ENCODE data around the gene HLA-DQA1. TPM values are rescaled to one million over a fixed set of nuclear protein-coding genes. Genes with fewer than 3 reads are reported as not detected.

The HLA-DQA1 gene
- total and polyA plus RNA-seq, 4 donors: 2.1 to 19.9 (median 9.3) TPM

GRCh38 chr6:32597024-32597423 lies 40.2 kb upstream of the HLA-DQA1 start:
- Histone ChIP-seq H3K4me1 (ENCODE audit: control insufficient read depth in 4 of 4, insufficient read depth in 4 of 4, low read length in 3 of 4) (no peaks in the 10 kb centered on the region), H3K4me3 (ENCODE audit: low read depth in 1 of 3, low read length in 3 of 3) (no peak overlapping the region), H3K27ac (ENCODE audit: low read depth in 1 of 2, low read length in 2 of 2) (no peak overlapping the region), H3K9me3 (ENCODE audit: control insufficient read depth in 4 of 4, low read length in 3 of 4) (no peaks in the 10 kb centered on the region), H3K36me3 (ENCODE audit: control insufficient read depth in 4 of 4, insufficient read depth in 3 of 4, low read depth in 1 of 4, low read length in 3 of 4) (no peaks in the 10 kb centered on the region), H3K27me3 (ENCODE audit: control insufficient read depth in 4 of 4, insufficient read depth in 4 of 4, low read length in 3 of 4) (no peaks in the 10 kb centered on the region), H3K9ac (ENCODE audit: low read depth in 1 of 2, low read length in 2 of 2) (no peak overlapping the region)
- no peak for DNase-seq (ENCODE audit: low spot score)
- TF ChIP-seq YY1 (IDR thresholded peaks at IDR 0.05) (no peak), MAX (IDR thresholded peaks at IDR 0.05) (no peak), NR2F2 (IDR thresholded peaks at IDR 0.05) (no peak), EGR1 (IDR thresholded peaks at IDR 0.05; ENCODE audit: low read depth in 2 of 2) (no peak), ZBTB33 (IDR thresholded peaks at IDR 0.05) (no peak), RAD21 (IDR thresholded peaks at IDR 0.05) (no peak)

GRCh38 chr6:32602383-32602782 lies 34.8 kb upstream of the HLA-DQA1 start:
- H3K9ac ChIP-seq (ENCODE audit: low read depth in 1 of 2, low read length in 2 of 2): no peak overlapping the region
- no peaks in the 10 kb centered on the region for H3K36me3 ChIP-seq (ENCODE audit: control insufficient read depth in 4 of 4, insufficient read depth in 3 of 4, low read depth in 1 of 4, low read length in 3 of 4)
- no peaks in the 10 kb centered on the region for H3K27me3 ChIP-seq (ENCODE audit: control insufficient read depth in 4 of 4, insufficient read depth in 4 of 4, low read length in 3 of 4)
- no peaks in the 10 kb centered on the region for H3K9me3 ChIP-seq (ENCODE audit: control insufficient read depth in 4 of 4, low read length in 3 of 4)
- H3K4me3 ChIP-seq (ENCODE audit: low read depth in 1 of 3, low read length in 3 of 3): no peak overlapping the region
- no peak for TF ChIP-seq SP1 (IDR thresholded peaks at IDR 0.05)
- no peak for TF ChIP-seq RAD21 (IDR thresholded peaks at IDR 0.05)
- no peak for TF ChIP-seq YY1 (IDR thresholded peaks at IDR 0.05)
- TF ChIP-seq CTCF (IDR thresholded peaks at IDR 0.05; ENCODE audit: low read depth, low read length, missing input control): no peak
- no peak for TF ChIP-seq NR2F2 (IDR thresholded peaks at IDR 0.05)
- TF ChIP-seq ZBTB33 (IDR thresholded peaks at IDR 0.05): no peak
- TF ChIP-seq TAF1 (conservative IDR thresholded peaks at IDR 0.05): no peak
- TF ChIP-seq HNF4G (IDR thresholded peaks at IDR 0.05): no peak
- WGBS: 60% methylated on average over 3 of the region's 3 CpGs
- H3K4me1 ChIP-seq (ENCODE audit: control insufficient read depth in 4 of 4, insufficient read depth in 4 of 4, low read length in 3 of 4): no peaks in the 10 kb centered on the region
- H3K27ac ChIP-seq (ENCODE audit: low read depth in 1 of 2, low read length in 2 of 2): no peak overlapping the region
- DNase-seq (ENCODE audit: low spot score): no peak

GRCh38 chr6:32603222-32603621 lies 34.0 kb upstream of the HLA-DQA1 start:
- H3K4me3 ChIP-seq (ENCODE audit: low read depth in 1 of 3, low read length in 3 of 3): no peak overlapping the region
- H3K27ac ChIP-seq (ENCODE audit: low read depth in 1 of 2, low read length in 2 of 2): peak overlapping the region in 1 of 2 donors; percentile 20
- no peaks in the 10 kb centered on the region for H3K9me3 ChIP-seq (ENCODE audit: control insufficient read depth in 4 of 4, low read length in 3 of 4)
- H3K27me3 ChIP-seq (ENCODE audit: control insufficient read depth in 4 of 4, insufficient read depth in 4 of 4, low read length in 3 of 4): no peaks in the 10 kb centered on the region
- no peak overlapping the region for H3K9ac ChIP-seq (ENCODE audit: low read depth in 1 of 2, low read length in 2 of 2)
- TF ChIP-seq FOXA1 (IDR thresholded peaks at IDR 0.05): no peak
- TF ChIP-seq YY1 (IDR thresholded peaks at IDR 0.05): no peak
- TF ChIP-seq RXRA (IDR thresholded peaks at IDR 0.05): no peak
- TF ChIP-seq RAD21 (IDR thresholded peaks at IDR 0.05): no peak
- no peak for TF ChIP-seq NR2F2 (IDR thresholded peaks at IDR 0.05)
- no peak for TF ChIP-seq TAF1 (conservative IDR thresholded peaks at IDR 0.05)
- no peak for TF ChIP-seq ATF3 (IDR thresholded peaks at IDR 0.05)
- no peak for TF ChIP-seq FOXA2 (IDR thresholded peaks at IDR 0.05)
- no peak for TF ChIP-seq MAX (IDR thresholded peaks at IDR 0.05)
- no peak for TF ChIP-seq CTCF (IDR thresholded peaks at IDR 0.05; ENCODE audit: low read depth, low read length, missing input control)
- TF ChIP-seq GABPA (IDR thresholded peaks at IDR 0.05 in 1 of 2, conservative IDR thresholded peaks at IDR 0.05 in 1 of 2): no peak
- 62% methylated on average over 3 of the region's 5 CpGs for WGBS
- H3K36me3 ChIP-seq (ENCODE audit: control insufficient read depth in 4 of 4, insufficient read depth in 3 of 4, low read depth in 1 of 4, low read length in 3 of 4): no peaks in the 10 kb centered on the region
- H3K4me1 ChIP-seq (ENCODE audit: control insufficient read depth in 4 of 4, insufficient read depth in 4 of 4, low read length in 3 of 4): no peaks in the 10 kb centered on the region
- DNase-seq (ENCODE audit: low spot score): no peak

All from liver (tissue), 9 donors.